Activated naive CD4-positive, alpha-beta T cell treated with anti-CD3 and anti-CD28 coated beads, Interleukin-2, amount 10 ng/mL, durations not matched to agents 7 days and 5 days (primary cell): Measurements from ENCODE around the gene FNDC7.
A peak's percentile ranks its signal among the peaks of the same experiment; 100 is the strongest.

Experiments used
- CTCF ChIA-PET: fragments of 350-600 bp; sonication (Branson Sonifier 250); formaldehyde crosslinking; loops from one replicate; lab custom pipeline; 2021; ENCODE audit warnings: antibody characterized with exemption; lab: Charles Lee
- DNase-seq: peaks from one replicate; pipeline ENCODE4 v3.0.0-alpha.2; 2020
- H3K27ac Mint-ChIP-seq: one replicate; pipeline ENCODE4 v1.8.0; 2021; ENCODE audit warnings: mild to moderate bottlenecking, moderate library complexity, mixed read lengths
- H3K27me3 Mint-ChIP-seq: one replicate; pipeline ENCODE4 v1.8.0; 2021; ENCODE audit warnings: mild to moderate bottlenecking, mixed read lengths
- H3K36me3 Mint-ChIP-seq: one replicate; pipeline ENCODE4 v1.8.0; 2021; ENCODE audit warnings: mixed read lengths
- H3K4me1 Mint-ChIP-seq: one replicate; pipeline ENCODE4 v1.8.0; 2021; ENCODE audit warnings: mixed read lengths
- H3K4me3 Mint-ChIP-seq: one replicate; pipeline ENCODE4 v1.8.0; 2021; ENCODE audit warnings: mild to moderate bottlenecking, moderate library complexity, mixed read lengths
- H3K9me3 Mint-ChIP-seq: one replicate; pipeline ENCODE4 v1.8.0; 2021; ENCODE audit warnings: mixed read lengths

FNDC7 gene

DNA sequence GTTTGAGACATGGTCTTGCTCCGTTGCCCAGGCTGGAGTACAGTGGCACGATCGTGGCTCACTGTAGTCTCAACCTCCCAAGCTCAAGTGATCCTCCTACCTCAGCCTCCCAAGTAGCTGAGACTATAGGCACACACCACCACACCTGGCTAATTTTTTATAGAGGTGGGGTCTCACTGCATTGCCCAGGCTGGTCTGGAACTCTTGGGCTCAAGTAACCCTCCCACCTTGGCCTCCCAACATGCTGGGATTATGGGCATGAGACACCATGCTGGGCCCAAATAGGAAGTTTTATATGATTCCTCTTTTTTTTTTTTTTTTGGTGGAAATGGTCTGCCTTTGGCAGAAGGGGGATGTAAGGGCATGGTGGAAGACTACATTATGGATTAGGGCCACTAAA, 6.1 kb upstream of the FNDC7 start:
- peaks cover 16% of the 10 kb centered on the region for H3K27me3 Mint-ChIP-seq
- H3K27ac Mint-ChIP-seq: no peak overlapping the region
- CTCF ChIA-PET: interaction anchor here (0.9 kb wide), 1 partner anchor 192 kb away, joined by 3 read pairs; no protein-coding TSS in a partner anchor
- no peaks in the 10 kb centered on the region for H3K9me3 Mint-ChIP-seq
- DNase-seq: no peak
- H3K4me1 Mint-ChIP-seq: peaks cover 35% of the 10 kb centered on the region
- no peak overlapping the region for H3K4me3 Mint-ChIP-seq
- peaks cover 7% of the 10 kb centered on the region for H3K36me3 Mint-ChIP-seq

DNA sequence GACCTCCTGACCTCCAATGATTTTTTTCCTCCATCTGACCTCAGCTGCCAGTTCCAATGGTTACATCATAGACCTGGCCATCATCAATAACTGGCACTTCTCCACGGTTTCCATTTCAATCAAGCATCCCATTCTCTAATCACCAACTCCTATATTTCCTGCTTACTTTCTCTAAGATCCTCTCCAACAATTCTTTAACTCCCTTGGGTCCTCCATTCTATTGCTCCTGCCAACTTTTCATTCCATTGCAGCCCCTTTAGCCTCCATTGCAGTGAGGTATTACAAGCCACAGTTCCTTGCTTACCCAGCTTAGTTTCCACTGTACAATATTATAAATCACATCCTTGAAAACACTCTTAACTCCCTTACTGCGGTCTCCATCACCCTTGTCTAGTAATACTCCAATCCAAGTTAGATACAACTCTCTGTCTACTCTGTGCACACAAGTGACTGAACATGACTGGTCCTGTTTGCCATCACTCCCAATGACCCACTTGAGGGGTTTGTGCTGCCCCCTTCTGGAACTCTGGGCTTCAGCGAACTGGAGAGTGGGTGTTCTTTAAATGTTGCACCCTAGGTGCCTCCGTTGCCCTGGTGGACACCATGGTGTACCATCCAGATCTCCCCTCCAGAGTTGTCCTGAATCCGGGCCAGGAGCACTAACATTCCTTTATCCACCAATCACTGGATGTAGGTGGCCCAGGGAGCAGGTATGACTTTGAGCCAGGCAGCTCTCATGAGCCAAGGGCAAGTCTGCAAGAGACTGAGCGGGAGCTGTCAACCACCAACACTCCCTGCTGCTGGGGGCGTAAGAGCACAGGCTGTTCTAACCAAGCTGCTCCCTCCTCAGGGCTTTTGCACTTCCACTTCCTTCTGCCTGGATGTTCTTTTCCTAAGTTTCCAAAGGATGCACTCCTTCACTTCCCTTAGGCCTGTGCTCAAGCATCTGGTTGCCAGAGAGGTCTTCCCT, 3.7 kb upstream of the FNDC7 start:
- CTCF ChIA-PET: interaction anchor here (0.8 to 3.0 kb wide), 7 partner anchors 10 to 196 kb away, joined by 3 to 14 read pairs (median 5); partner anchors contain the start of gene PRPF38B
- H3K27me3 Mint-ChIP-seq: peaks cover 22% of the 10 kb centered on the region
- peak; percentile 75 for DNase-seq
- no peaks in the 10 kb centered on the region for H3K9me3 Mint-ChIP-seq
- no peaks in the 10 kb centered on the region for H3K36me3 Mint-ChIP-seq
- peaks cover 26% of the 10 kb centered on the region for H3K4me1 Mint-ChIP-seq
- no peak overlapping the region for H3K4me3 Mint-ChIP-seq
- no peak overlapping the region for H3K27ac Mint-ChIP-seq

DNA sequence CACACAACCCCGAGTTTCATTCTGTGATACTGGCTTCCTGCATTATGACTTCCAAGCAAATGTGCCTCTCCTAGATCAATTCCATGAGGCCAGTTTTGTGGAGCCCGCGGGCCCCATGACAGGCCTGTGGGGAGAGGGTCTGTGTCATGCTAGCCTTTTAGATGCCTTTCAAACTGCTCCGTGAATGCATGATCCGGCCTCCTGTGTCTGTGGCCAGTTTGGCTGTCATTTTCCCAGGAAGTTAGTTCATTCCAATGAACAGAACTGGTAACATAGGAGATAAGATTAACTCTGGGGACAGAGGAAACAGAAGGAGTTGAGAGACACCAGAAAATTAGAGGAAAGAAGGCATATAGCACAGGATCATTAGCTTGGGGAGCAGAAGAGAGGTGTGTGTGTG, 3.2 kb downstream of the FNDC7 start:
- Mint-ChIP-seq H3K27me3 (peaks cover 23% of the 10 kb centered on the region), H3K36me3 (no peaks in the 10 kb centered on the region), H3K4me3 (no peak overlapping the region), H3K27ac (no peak overlapping the region), H3K9me3 (no peaks in the 10 kb centered on the region), H3K4me1 (no peaks in the 10 kb centered on the region)
- CTCF ChIA-PET: no interaction called here
- no peak for DNase-seq

DNA sequence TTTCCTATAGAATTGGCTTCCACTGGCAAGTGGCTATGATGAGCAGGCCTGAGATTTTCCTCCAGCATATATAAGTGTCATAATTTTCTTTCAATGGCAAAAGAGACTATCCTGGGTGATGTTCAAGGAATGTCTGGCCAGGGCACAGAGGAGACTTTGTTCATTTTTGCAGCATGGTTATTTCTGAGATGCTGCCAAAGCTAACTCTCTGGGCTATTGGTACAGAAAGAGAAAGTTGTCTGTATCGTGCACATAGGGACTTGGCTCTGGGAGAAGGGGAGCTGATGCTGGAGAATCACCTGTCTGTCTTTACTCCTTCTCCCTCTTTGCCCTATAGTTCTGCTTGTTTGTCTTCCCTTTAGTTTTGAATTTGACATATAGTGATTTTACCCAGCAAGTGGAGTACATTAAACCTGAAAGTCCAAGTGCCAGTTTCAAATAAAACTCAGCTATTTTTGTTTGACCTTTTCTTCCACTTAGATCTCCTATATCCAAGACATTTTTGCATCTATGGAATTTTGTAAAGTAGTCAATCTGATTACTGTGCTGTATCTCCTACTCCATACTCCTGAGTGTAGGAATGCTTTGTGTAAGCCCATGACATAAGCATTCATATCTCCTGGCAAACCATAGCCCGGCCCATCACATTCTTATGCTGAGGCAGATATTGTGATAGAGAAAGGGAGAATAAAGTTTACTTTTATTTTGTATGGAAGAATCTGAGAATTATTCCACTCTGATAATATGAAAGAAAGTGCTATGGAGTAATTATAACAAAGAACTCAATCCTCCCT, 3.9 kb downstream of the FNDC7 start:
- peaks cover 23% of the 10 kb centered on the region for H3K27me3 Mint-ChIP-seq
- H3K4me3 Mint-ChIP-seq: no peak overlapping the region
- H3K27ac Mint-ChIP-seq: no peak overlapping the region
- CTCF ChIA-PET: no interaction called here
- no peaks in the 10 kb centered on the region for H3K9me3 Mint-ChIP-seq
- no peaks in the 10 kb centered on the region for H3K36me3 Mint-ChIP-seq
- DNase-seq: no peak
- no peaks in the 10 kb centered on the region for H3K4me1 Mint-ChIP-seq

DNA sequence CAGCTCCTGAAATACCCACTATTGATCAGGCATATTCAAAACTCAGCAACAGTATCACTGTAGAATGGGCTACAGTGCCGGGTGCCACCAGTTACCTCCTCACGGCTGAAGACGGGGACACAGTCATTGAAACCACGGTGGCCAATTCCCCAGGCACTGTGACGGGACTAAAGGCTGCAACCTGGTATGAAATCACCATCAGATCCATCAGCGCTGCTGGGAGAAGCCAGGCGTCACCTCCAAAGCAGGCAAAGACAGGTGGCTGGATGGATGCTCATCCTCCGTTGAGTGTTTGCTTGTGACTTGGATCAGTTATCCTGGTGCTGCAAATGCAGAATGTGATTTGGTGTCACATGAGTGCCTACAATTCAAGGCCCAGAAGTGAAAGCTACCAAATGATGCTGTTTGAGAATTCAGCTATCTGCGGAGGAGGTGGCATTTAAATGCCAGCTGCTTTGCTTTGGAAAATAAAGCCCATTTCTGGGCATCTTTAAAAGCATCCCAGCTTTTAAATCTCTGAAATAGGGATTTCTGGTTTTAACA, 5.1 kb downstream of the FNDC7 start:
- H3K27ac Mint-ChIP-seq: no peak overlapping the region
- H3K27me3 Mint-ChIP-seq: peaks cover 18% of the 10 kb centered on the region
- CTCF ChIA-PET: no interaction called here
- no peaks in the 10 kb centered on the region for H3K36me3 Mint-ChIP-seq
- no peak for DNase-seq
- no peak overlapping the region for H3K4me3 Mint-ChIP-seq
- peaks cover 2% of the 10 kb centered on the region for H3K4me1 Mint-ChIP-seq
- H3K9me3 Mint-ChIP-seq: no peaks in the 10 kb centered on the region

DNA sequence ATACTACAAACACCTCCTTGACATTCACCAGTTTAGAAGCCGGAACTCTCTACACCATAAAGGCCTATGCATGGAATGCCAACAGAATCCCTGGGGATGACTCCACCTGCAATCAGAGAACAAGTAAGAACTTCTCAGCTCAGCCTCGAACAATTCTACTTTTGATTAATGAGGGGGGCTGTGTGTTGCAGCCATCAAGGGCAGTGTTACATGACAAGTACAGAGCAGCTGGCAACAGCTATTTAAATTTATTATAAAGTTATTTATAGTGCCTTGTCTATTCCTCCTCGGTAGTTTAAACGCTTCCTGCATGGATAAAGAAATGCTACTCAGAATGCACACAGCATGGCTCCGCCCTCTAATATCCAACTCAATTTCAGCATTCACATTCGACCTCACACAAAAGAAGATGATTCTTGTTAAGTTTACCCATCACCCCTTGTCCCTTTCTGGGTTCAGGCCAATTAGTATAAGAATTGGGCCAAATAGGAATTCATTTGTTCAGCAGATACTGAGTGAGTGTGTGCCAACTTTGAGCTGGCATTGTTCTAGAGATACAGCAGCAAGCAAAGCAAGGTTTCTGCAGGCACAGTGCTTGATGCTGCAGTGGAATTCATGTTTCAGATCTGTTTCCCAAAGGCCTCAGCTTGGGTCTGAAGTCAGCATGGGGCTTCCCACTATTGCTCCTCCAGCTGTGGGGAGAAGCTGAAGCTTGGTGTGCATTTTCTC, 6.4 kb downstream of the FNDC7 start:
- DNase-seq: no peak
- no peak overlapping the region for H3K4me3 Mint-ChIP-seq
- no peaks in the 10 kb centered on the region for H3K9me3 Mint-ChIP-seq
- H3K27ac Mint-ChIP-seq: no peak overlapping the region
- no peaks in the 10 kb centered on the region for H3K36me3 Mint-ChIP-seq
- CTCF ChIA-PET: interaction anchor here (1.1 kb wide), 1 partner anchor 10 kb away, joined by 3 read pairs; no protein-coding TSS in a partner anchor
- peaks cover 2% of the 10 kb centered on the region for H3K4me1 Mint-ChIP-seq
- peaks cover 17% of the 10 kb centered on the region for H3K27me3 Mint-ChIP-seq

DNA sequence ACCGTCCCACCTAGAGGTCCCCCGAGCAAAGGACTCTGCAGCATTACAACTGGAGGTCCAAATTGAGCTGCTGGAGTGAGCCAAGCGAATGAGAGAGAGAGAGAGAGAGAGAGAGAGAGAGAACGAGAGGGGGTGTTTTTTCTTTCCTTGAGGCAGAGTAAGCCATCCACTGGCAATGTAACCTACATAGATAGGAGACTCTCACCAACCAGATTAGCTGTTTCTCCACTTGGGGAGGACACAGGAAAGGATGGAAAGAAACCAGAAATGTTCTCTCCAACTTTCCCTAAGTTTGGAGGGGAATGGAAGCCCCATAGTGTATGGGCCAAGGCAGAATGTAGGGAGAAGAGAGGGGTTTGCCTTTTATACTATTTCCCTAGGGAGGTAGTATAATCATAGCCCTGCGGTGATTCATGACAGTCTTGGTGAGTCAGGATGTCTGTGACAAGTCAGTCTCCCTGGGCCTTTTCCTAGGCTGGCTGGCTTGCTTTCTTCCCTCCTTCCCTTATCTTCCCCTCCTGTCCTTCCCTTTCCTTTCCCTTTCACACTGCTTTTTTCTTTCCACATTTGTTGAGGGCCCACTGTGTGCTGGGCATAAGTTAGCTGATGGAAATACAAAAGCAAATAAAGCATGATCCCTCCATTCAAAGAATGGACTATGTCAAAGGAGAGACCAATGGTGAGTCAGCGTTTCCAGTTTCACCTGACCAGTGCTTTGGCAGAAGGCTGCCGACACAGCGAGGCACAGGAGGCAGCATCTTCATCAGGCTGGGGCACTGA, 7.1 kb downstream of the FNDC7 start:
- Mint-ChIP-seq H3K27me3 (peaks cover 17% of the 10 kb centered on the region), H3K4me1 (peaks cover 2% of the 10 kb centered on the region), H3K4me3 (no peak overlapping the region), H3K9me3 (no peaks in the 10 kb centered on the region), H3K36me3 (no peaks in the 10 kb centered on the region), H3K27ac (no peak overlapping the region)
- CTCF ChIA-PET: interaction anchor here (0.7 kb wide), 1 partner anchor 773 kb away, joined by 3 read pairs; no protein-coding TSS in a partner anchor
- DNase-seq: no peak

DNA sequence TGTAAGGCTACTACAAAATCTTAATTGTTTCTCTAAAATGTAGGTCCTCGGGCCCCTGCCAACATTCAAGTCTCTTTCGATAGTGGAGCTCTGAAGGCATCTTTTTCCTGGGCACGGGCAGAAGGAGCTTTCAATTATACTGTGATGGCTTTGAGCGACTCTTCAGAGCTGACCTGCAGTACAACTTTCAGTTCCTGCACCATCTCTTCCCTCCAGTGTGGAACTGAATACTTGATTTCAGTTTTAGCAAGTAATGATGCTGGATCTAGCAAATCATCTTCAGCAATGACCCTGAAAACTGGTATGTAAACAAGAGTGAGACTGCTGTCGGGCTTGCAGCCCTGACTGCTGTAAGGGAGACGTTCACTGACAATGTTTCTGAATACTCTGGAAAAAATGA, 9.6 kb downstream of the FNDC7 start:
- CTCF ChIA-PET: no interaction called here
- H3K27me3 Mint-ChIP-seq: peaks cover 13% of the 10 kb centered on the region
- no peaks in the 10 kb centered on the region for H3K9me3 Mint-ChIP-seq
- H3K36me3 Mint-ChIP-seq: no peaks in the 10 kb centered on the region
- H3K4me3 Mint-ChIP-seq: no peak overlapping the region
- no peak overlapping the region for H3K27ac Mint-ChIP-seq
- H3K4me1 Mint-ChIP-seq: peaks cover 2% of the 10 kb centered on the region
- no peak for DNase-seq

DNA sequence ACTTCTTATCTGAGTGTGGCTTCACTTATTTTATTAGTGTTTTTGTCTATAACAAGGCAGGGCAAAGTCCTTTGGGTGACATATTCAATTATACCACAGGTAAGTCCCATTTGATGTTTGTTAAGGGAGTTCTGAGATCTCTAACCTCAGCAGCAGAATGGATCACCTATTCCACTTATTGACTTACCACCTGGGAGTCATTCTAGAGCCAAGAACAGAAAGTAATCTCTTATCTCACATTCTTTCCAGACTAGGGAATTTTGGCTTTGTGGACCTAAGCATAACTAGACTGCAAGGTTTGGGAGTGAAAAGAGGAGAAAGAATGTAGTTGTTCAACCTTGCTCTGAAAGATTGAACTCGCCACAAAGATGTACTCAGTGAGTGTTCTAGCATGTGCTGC, 13.2 kb downstream of the FNDC7 start:
- DNase-seq: no peak
- Mint-ChIP-seq H3K27me3 (peaks cover 23% of the 10 kb centered on the region), H3K4me1 (peaks cover 2% of the 10 kb centered on the region), H3K27ac (no peak overlapping the region), H3K36me3 (no peaks in the 10 kb centered on the region), H3K4me3 (no peak overlapping the region), H3K9me3 (no peaks in the 10 kb centered on the region)
- CTCF ChIA-PET: no interaction called here

DNA sequence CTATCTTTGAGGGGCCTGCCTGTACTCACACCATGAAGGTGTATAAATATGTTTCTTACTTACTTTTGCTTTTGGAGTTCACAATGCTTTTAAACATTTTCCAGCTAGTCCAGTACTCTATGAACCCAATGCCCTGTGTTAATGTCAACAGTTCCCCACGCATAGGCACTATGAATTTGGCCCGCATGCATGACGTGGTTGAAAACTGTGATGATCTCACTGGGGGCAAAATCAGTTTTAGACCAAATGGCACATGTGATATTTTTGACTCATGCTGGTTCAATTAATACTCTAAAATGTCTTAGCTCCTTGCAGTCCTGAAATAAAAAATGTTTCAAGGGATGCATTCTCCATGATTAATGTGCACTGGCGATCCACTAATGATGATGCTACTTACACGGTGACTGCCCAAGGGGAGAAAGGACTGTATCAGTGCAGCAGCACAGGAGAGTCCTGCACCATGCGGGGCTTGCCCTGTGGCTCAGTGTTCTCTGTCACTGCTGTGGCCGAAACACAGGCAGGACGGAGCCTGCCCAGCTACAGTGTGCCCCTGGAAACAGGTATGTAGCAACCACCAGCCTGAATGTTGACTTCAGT, 15.7 kb downstream of the FNDC7 start:
- no peak overlapping the region for H3K27ac Mint-ChIP-seq
- H3K4me3 Mint-ChIP-seq: no peak overlapping the region
- H3K36me3 Mint-ChIP-seq: no peaks in the 10 kb centered on the region
- peaks cover 30% of the 10 kb centered on the region for H3K27me3 Mint-ChIP-seq
- DNase-seq: no peak
- H3K4me1 Mint-ChIP-seq: no peaks in the 10 kb centered on the region
- CTCF ChIA-PET: no interaction called here
- no peaks in the 10 kb centered on the region for H3K9me3 Mint-ChIP-seq

DNA sequence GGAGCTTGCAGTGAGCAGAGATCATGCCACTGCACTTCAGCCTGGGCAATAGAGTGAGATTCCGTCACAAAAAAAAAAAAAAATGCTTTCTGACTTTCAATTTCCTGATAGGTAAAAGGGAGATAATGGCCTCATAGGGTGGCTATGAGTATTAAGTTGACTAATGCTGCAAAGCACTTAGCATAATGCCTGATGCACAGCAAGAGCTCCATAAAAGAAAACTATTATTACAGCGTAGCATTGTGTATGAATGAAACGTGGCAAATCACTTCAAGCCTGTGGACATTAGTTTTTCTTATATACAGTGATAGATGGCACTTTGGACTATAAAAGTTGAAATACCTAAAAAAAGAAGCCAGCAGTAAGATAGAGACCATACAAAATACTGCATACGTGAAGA, 16.8 kb downstream of the FNDC7 start:
- Mint-ChIP-seq H3K4me3 (no peak overlapping the region), H3K27me3 (peaks cover 31% of the 10 kb centered on the region), H3K9me3 (no peaks in the 10 kb centered on the region), H3K27ac (no peak overlapping the region), H3K4me1 (no peaks in the 10 kb centered on the region), H3K36me3 (no peaks in the 10 kb centered on the region)
- no peak for DNase-seq
- CTCF ChIA-PET: no interaction called here

DNA sequence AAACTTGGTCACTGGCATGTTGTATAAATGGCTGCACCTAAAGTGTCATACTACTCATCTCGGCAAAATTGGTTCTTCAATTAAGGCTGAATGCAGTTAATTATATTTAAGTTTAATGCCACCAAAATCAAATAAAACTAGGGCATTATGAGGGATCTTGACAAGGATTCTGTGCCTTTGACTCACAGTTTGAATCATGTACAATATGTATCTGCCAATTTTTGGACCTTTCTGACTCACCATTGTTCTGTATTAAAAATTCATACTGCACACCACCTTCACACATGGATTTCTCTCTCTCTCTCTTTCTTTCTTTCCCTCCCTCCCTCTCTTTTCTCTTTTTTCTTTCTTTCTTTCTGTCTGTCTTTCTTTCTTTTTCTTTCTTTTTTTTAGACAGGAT, 19.7 kb downstream of the FNDC7 start:
- no peak overlapping the region for H3K27ac Mint-ChIP-seq
- DNase-seq: no peak
- no peaks in the 10 kb centered on the region for H3K36me3 Mint-ChIP-seq
- H3K4me1 Mint-ChIP-seq: no peaks in the 10 kb centered on the region
- H3K4me3 Mint-ChIP-seq: no peak overlapping the region
- CTCF ChIA-PET: no interaction called here
- peaks cover 39% of the 10 kb centered on the region for H3K27me3 Mint-ChIP-seq
- no peaks in the 10 kb centered on the region for H3K9me3 Mint-ChIP-seq
